ENCODE measurements around the gene TENT5D.

DNA sequence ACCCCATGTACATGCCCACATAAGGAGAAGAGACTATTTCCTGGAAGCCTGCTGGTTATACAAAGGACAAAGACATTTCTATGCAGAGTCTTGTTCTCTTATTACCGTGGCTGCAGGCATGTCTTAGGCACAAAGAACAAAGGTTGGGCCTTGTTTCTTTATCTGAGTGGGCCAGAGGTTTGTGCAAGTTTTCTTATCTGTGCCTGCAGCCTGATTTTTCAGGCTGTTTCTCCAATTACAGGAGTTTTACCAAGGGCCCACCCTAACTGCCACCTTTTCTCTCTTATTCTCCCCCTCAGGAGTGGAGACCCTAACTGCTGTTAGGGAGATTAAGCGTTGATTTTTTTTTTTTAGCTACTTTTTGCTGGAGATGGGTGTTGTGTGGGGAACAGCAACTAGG is 3.5 kb downstream of the TENT5D start:
- TF ChIP-seq, protein P1, sequence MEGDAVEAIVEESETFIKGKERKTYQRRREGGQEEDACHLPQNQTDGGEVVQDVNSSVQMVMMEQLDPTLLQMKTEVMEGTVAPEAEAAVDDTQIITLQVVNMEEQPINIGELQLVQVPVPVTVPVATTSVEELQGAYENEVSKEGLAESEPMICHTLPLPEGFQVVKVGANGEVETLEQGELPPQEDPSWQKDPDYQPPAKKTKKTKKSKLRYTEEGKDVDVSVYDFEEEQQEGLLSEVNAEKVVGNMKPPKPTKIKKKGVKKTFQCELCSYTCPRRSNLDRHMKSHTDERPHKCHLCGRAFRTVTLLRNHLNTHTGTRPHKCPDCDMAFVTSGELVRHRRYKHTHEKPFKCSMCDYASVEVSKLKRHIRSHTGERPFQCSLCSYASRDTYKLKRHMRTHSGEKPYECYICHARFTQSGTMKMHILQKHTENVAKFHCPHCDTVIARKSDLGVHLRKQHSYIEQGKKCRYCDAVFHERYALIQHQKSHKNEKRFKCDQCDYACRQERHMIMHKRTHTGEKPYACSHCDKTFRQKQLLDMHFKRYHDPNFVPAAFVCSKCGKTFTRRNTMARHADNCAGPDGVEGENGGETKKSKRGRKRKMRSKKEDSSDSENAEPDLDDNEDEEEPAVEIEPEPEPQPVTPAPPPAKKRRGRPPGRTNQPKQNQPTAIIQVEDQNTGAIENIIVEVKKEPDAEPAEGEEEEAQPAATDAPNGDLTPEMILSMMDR (IDR thresholded peaks at IDR 0.05), result no peak
- TF ChIP-seq POLR2A (IDR thresholded peaks at IDR 0.05), result no peak

Measured in tibial nerve (tissue), 3 donors.